ENCODE measurements around the gene KIRREL2. TPM values are rescaled to one million over a fixed set of nuclear protein-coding genes. Genes with fewer than 3 reads are reported as not detected.

KIRREL2 gene
- total and polyA plus RNA-seq, 2 of the 8 experiments (the other 6 are each of a cell fraction or from before 2014, with no cell fraction given): 2.4 to 4.6 TPM

GRCh38 chr19:35905178-35905727 lies 48.5 kb downstream of the KIRREL2 start:
- Histone ChIP-seq H3K56ac (replicated peaks; ENCODE audit: insufficient read length, low read depth, low read length) (no peak overlapping the region), H3K4me1 (replicated peaks in 1 of 4; ENCODE audit: control insufficient read depth in 3 of 4, insufficient read depth in 4 of 4, low read length in 3 of 4) (peaks cover 0 to 28% (median 12%) of the 10 kb centered on the region in 4 experiments; a peak in 6 of 7 replicates), H2AK5ac (ENCODE audit: low read depth, low read length) (no peak overlapping the region), H3K18ac (ENCODE audit: extremely low read depth, low read length) (no peak overlapping the region), H3K27ac (ENCODE audit: low read depth, low read length) (no peak overlapping the region), H3K4me3 (ENCODE audit: extremely low read depth in 1 of 4, insufficient read depth in 2 of 4, low read depth in 3 of 4, low read length in 4 of 4) (no peak overlapping the region), H2AFZ (ENCODE audit: low read length) (no peak overlapping the region), H3K14ac (ENCODE audit: insufficient read length) (no peak overlapping the region), H2BK15ac (ENCODE audit: low read length) (no peak overlapping the region), H2BK12ac (ENCODE audit: low read depth, low read length) (no peak overlapping the region), H2BK5ac (ENCODE audit: low read depth, low read length) (no peak overlapping the region), H3K23me2 (ENCODE audit: low read depth, low read length) (peaks cover 8% of the 10 kb centered on the region), H4K91ac (replicated peaks; ENCODE audit: insufficient read length, low read length) (no peak overlapping the region), H3K4me2 (ENCODE audit: insufficient read depth in 1 of 2, low read depth in 2 of 2, low read length in 2 of 2) (no peak overlapping the region), H3K9ac (replicated peaks in 1 of 4; ENCODE audit: extremely low read depth in 1 of 4, low read depth in 3 of 4, low read length in 3 of 4) (no peak overlapping the region), H3K4ac (replicated peaks; ENCODE audit: insufficient read length, low read depth, low read length) (no peak overlapping the region), H4K8ac (ENCODE audit: extremely low read depth, insufficient read depth, low read length) (no peak overlapping the region), H4K20me1 (replicated peaks in 1 of 2; ENCODE audit: control insufficient read depth in 1 of 2, insufficient read depth in 2 of 2, low read length in 2 of 2) (no peaks in the 10 kb centered on the region), H3K27me3 (replicated peaks in 1 of 4; ENCODE audit: control insufficient read depth in 3 of 4, extremely low read depth in 1 of 4, insufficient read depth in 3 of 4, low read length in 3 of 4) (no peaks in the 10 kb centered on the region), H3K79me2 (ENCODE audit: control insufficient read depth in 1 of 2, insufficient read depth in 2 of 2, low read length in 2 of 2) (no peaks in the 10 kb centered on the region), H2BK120ac (replicated peaks; ENCODE audit: low read depth, low read length) (no peak overlapping the region), H3K36me3 (ENCODE audit: control insufficient read depth in 2 of 4, insufficient read depth in 4 of 4, low read length in 3 of 4) (no peaks in the 10 kb centered on the region), H3K23ac (ENCODE audit: insufficient read length) (no peak overlapping the region), H3K79me1 (ENCODE audit: low read depth, low read length) (no peaks in the 10 kb centered on the region), H4K5ac (ENCODE audit: insufficient read length, low read depth, low read length) (no peak overlapping the region), H2BK20ac (ENCODE audit: low read length) (no peak overlapping the region), H3K9me3 (ENCODE audit: insufficient read depth in 2 of 2, low read depth in 1 of 2, low read length in 1 of 2) (no peaks in the 10 kb centered on the region)
- FAIRE-seq (no peak), DNase-seq (ENCODE audit: low read depth in 1 of 2, low spot score in 2 of 2) (no peak)
- ChIA-PET CTCF (ENCODE audit: partially characterized antibody) (interaction anchor here (0.6 to 1.4 kb wide), 3 partner anchors 19 to 89 kb away, joined by 3 to 4 read pairs (median 3); partner anchors contain the start of gene SDHAF1), POLR2A (ENCODE audit: partially characterized antibody) (interaction anchor here (0.7 kb wide), 1 partner anchor 26 kb away, joined by 3 read pairs; no protein-coding TSS in a partner anchor)
- 72% methylated on average over 3 of the region's 6 CpGs; no CpG with 5 or more reads in 1 of the 2 experiments for WGBS, 2 experiments (ENCODE audit: extremely low coverage in 1 of 2, insufficient coverage in 1 of 2, insufficient read length in 1 of 2, insufficient replicate concordance in 2 of 2, low coverage in 1 of 2, low lambda C conversion rate in 2 of 2, missing lambda C conversion rate in 1 of 2)
- TF ChIP-seq NANOG (IDR thresholded peaks at IDR 0.05; ENCODE audit: insufficient read depth, low read depth, low read length, poor library complexity, severe bottlenecking) (no peak), MAFK (IDR thresholded peaks at IDR 0.05; ENCODE audit: low read depth, low read length) (no peak), PHF8 (conservative IDR thresholded peaks at IDR 0.05; ENCODE audit: low read depth, low read length) (no peak), SP2 (IDR thresholded peaks at IDR 0.05; ENCODE audit: low read length) (no peak), BRCA1 (IDR thresholded peaks at IDR 0.05; ENCODE audit: low read depth, low read length) (no peak), SIN3A (conservative IDR thresholded peaks at IDR 0.05 in 1 of 2, IDR thresholded peaks at IDR 0.05 in 1 of 2; ENCODE audit: low read depth in 1 of 2, low read length in 2 of 2) (no peak), USF2 (IDR thresholded peaks at IDR 0.05; ENCODE audit: low read length) (no peak), SP4 (IDR thresholded peaks at IDR 0.05; ENCODE audit: low read length) (no peak)

All from H1 (cell line).